Measurements from ENCODE around the gene UGGT1. TPM values are rescaled to one million over a fixed set of nuclear protein-coding genes. Genes with fewer than 3 reads are reported as not detected.

The UGGT1 gene
- 65.2 and 70.7 TPM in 2 replicates for total RNA-seq

GRCh38 chr2:128090945-128091725, at the start of gene UGGT1:
Gene UGGT1, plus strand, starts transcription at chr2:128091200. Its CDS starts 158 bp downstream, at chr2:128091358.
- DNase-seq (ENCODE audit: low spot score): peak; percentile 93
- Mint-ChIP-seq H3K27ac (peak within 1 kb of the TSS; percentile 85), H3K27me3 (ENCODE audit: insufficient read depth) (peaks cover 7% of the 10 kb centered on the region), H3K4me1 (ENCODE audit: low read depth) (peaks cover 38% of the 10 kb centered on the region), H3K4me3 (peak within 1 kb of the TSS; percentile 87), H3K9me3 (no peaks in the 10 kb centered on the region), H3K36me3 (ENCODE audit: low read depth) (peaks cover 12% of the 10 kb centered on the region)
- intact Hi-C loops (cut with micrococcal nuclease): loop anchor here (1.0 to 5.0 kb wide), 9 partner anchors 63 to 1434 kb away; partner anchors contain the start of genes GYPC, IWS1, POLR2D and SAP130

- Mint-ChIP-seq H3K27me3 (ENCODE audit: insufficient read depth) (peaks cover 3% of the 10 kb centered on the region), H3K4me3 (no peak overlapping the region), H3K4me1 (ENCODE audit: low read depth) (no peaks in the 10 kb centered on the region), H3K9me3 (peaks cover 42% of the 10 kb centered on the region), H3K27ac (no peak overlapping the region), H3K36me3 (ENCODE audit: low read depth) (peaks cover 2% of the 10 kb centered on the region)
- intact Hi-C loops (cut with micrococcal nuclease): no loop called here
- DNase-seq (ENCODE audit: low spot score): no peak
These were observed 49.4 kb upstream of the UGGT1 start for GRCh38 chr2:128041561-128041960.

GRCh38 chr2:128043041-128043440, 48.0 kb upstream of the UGGT1 start:
- Mint-ChIP-seq H3K36me3 (ENCODE audit: low read depth) (no peaks in the 10 kb centered on the region), H3K27ac (no peak overlapping the region), H3K4me1 (ENCODE audit: low read depth) (no peaks in the 10 kb centered on the region), H3K4me3 (no peak overlapping the region), H3K9me3 (peaks cover 29% of the 10 kb centered on the region), H3K27me3 (ENCODE audit: insufficient read depth) (peaks cover 3% of the 10 kb centered on the region)
- no peak for DNase-seq (ENCODE audit: low spot score)
- intact Hi-C loops (cut with micrococcal nuclease): no loop called here

GRCh38 chr2:128053331-128053730, 37.7 kb upstream of the UGGT1 start:
- H3K4me1 Mint-ChIP-seq (ENCODE audit: low read depth): no peaks in the 10 kb centered on the region
- no peaks in the 10 kb centered on the region for H3K36me3 Mint-ChIP-seq (ENCODE audit: low read depth)
- intact Hi-C loops (cut with micrococcal nuclease): no loop called here
- no peak for DNase-seq (ENCODE audit: low spot score)
- no peak overlapping the region for H3K4me3 Mint-ChIP-seq
- peaks cover 12% of the 10 kb centered on the region for H3K27me3 Mint-ChIP-seq (ENCODE audit: insufficient read depth)
- no peak overlapping the region for H3K27ac Mint-ChIP-seq
- H3K9me3 Mint-ChIP-seq: peaks cover 6% of the 10 kb centered on the region

GRCh38 chr2:128054104-128054885, 36.7 kb upstream of the UGGT1 start:
- DNase-seq (ENCODE audit: low spot score): no peak
- H3K9me3 Mint-ChIP-seq: peaks cover 6% of the 10 kb centered on the region
- H3K27ac Mint-ChIP-seq: no peak overlapping the region
- no peak overlapping the region for H3K4me3 Mint-ChIP-seq
- H3K4me1 Mint-ChIP-seq (ENCODE audit: low read depth): no peaks in the 10 kb centered on the region
- H3K36me3 Mint-ChIP-seq (ENCODE audit: low read depth): no peaks in the 10 kb centered on the region
- intact Hi-C loops (cut with micrococcal nuclease): no loop called here
- peaks cover 14% of the 10 kb centered on the region for H3K27me3 Mint-ChIP-seq (ENCODE audit: insufficient read depth)

- Mint-ChIP-seq H3K36me3 (ENCODE audit: low read depth) (no peaks in the 10 kb centered on the region), H3K9me3 (no peaks in the 10 kb centered on the region)
These were observed 33.7 kb upstream of the UGGT1 start for GRCh38 chr2:128057334-128057733.

GRCh38 chr2:128058114-128058513, 32.9 kb upstream of the UGGT1 start:
- DNase-seq (ENCODE audit: low spot score): no peak
- Mint-ChIP-seq H3K9me3 (no peaks in the 10 kb centered on the region), H3K4me1 (ENCODE audit: low read depth) (no peaks in the 10 kb centered on the region), H3K27me3 (ENCODE audit: insufficient read depth) (peaks cover 4% of the 10 kb centered on the region), H3K4me3 (no peak overlapping the region), H3K36me3 (ENCODE audit: low read depth) (no peaks in the 10 kb centered on the region), H3K27ac (no peak overlapping the region)
- intact Hi-C loops (cut with micrococcal nuclease): no loop called here

More at GRCh38 chr2:128057334-128057733, 33.7 kb upstream of the UGGT1 start:
- Mint-ChIP-seq H3K27me3 (ENCODE audit: insufficient read depth) (peaks cover 4% of the 10 kb centered on the region), H3K4me1 (ENCODE audit: low read depth) (no peaks in the 10 kb centered on the region), H3K4me3 (no peak overlapping the region), H3K27ac (no peak overlapping the region)
- no peak for DNase-seq (ENCODE audit: low spot score)
- intact Hi-C loops (cut with micrococcal nuclease): no loop called here

GRCh38 chr2:128062571-128062970, 28.4 kb upstream of the UGGT1 start:
- no peaks in the 10 kb centered on the region for H3K4me1 Mint-ChIP-seq (ENCODE audit: low read depth)
- H3K36me3 Mint-ChIP-seq (ENCODE audit: low read depth): no peaks in the 10 kb centered on the region
- no peak for DNase-seq (ENCODE audit: low spot score)
- H3K27me3 Mint-ChIP-seq (ENCODE audit: insufficient read depth): peaks cover 4% of the 10 kb centered on the region
- H3K4me3 Mint-ChIP-seq: no peak overlapping the region
- no peaks in the 10 kb centered on the region for H3K9me3 Mint-ChIP-seq
- no peak overlapping the region for H3K27ac Mint-ChIP-seq
- intact Hi-C loops (cut with micrococcal nuclease): no loop called here

GRCh38 chr2:128064353-128064752, 26.6 kb upstream of the UGGT1 start:
- Mint-ChIP-seq H3K4me1 (ENCODE audit: low read depth) (no peaks in the 10 kb centered on the region), H3K4me3 (no peak overlapping the region), H3K36me3 (ENCODE audit: low read depth) (no peaks in the 10 kb centered on the region), H3K27me3 (ENCODE audit: insufficient read depth) (peaks cover 2% of the 10 kb centered on the region), H3K27ac (no peak overlapping the region), H3K9me3 (no peaks in the 10 kb centered on the region)
- intact Hi-C loops (cut with micrococcal nuclease): no loop called here
- DNase-seq (ENCODE audit: low spot score): no peak

- no peaks in the 10 kb centered on the region for H3K9me3 Mint-ChIP-seq
- no peak overlapping the region for H3K4me3 Mint-ChIP-seq
- H3K4me1 Mint-ChIP-seq (ENCODE audit: low read depth): no peaks in the 10 kb centered on the region
- no peak for DNase-seq (ENCODE audit: low spot score)
- H3K36me3 Mint-ChIP-seq (ENCODE audit: low read depth): no peaks in the 10 kb centered on the region
- intact Hi-C loops (cut with micrococcal nuclease): no loop called here
- no peak overlapping the region for H3K27ac Mint-ChIP-seq
- no peaks in the 10 kb centered on the region for H3K27me3 Mint-ChIP-seq (ENCODE audit: insufficient read depth)
These were observed 21.2 kb upstream of the UGGT1 start for GRCh38 chr2:128069769-128070168.

- no peak for DNase-seq (ENCODE audit: low spot score)
- peaks cover 4% of the 10 kb centered on the region for H3K4me1 Mint-ChIP-seq (ENCODE audit: low read depth)
- H3K4me3 Mint-ChIP-seq: no peak overlapping the region
- no peaks in the 10 kb centered on the region for H3K27me3 Mint-ChIP-seq (ENCODE audit: insufficient read depth)
- H3K27ac Mint-ChIP-seq: no peak overlapping the region
- intact Hi-C loops (cut with micrococcal nuclease): no loop called here
- no peaks in the 10 kb centered on the region for H3K36me3 Mint-ChIP-seq (ENCODE audit: low read depth)
- H3K9me3 Mint-ChIP-seq: no peaks in the 10 kb centered on the region
These were observed 17.7 kb upstream of the UGGT1 start for GRCh38 chr2:128073278-128073677.

GRCh38 chr2:128076461-128077106, 14.4 kb upstream of the UGGT1 start:
- H3K27me3 Mint-ChIP-seq (ENCODE audit: insufficient read depth): peaks cover 8% of the 10 kb centered on the region
- intact Hi-C loops (cut with micrococcal nuclease): no loop called here
- H3K27ac Mint-ChIP-seq: no peak overlapping the region
- no peak overlapping the region for H3K4me3 Mint-ChIP-seq
- H3K9me3 Mint-ChIP-seq: no peaks in the 10 kb centered on the region
- H3K36me3 Mint-ChIP-seq (ENCODE audit: low read depth): no peaks in the 10 kb centered on the region
- H3K4me1 Mint-ChIP-seq (ENCODE audit: low read depth): peaks cover 4% of the 10 kb centered on the region
- no peak for DNase-seq (ENCODE audit: low spot score)

- intact Hi-C loops (cut with micrococcal nuclease): no loop called here
- DNase-seq (ENCODE audit: low spot score): no peak
- H3K27me3 Mint-ChIP-seq (ENCODE audit: insufficient read depth): peaks cover 17% of the 10 kb centered on the region
- no peaks in the 10 kb centered on the region for H3K9me3 Mint-ChIP-seq
- no peaks in the 10 kb centered on the region for H3K36me3 Mint-ChIP-seq (ENCODE audit: low read depth)
- no peak overlapping the region for H3K4me3 Mint-ChIP-seq
- no peak overlapping the region for H3K27ac Mint-ChIP-seq
- H3K4me1 Mint-ChIP-seq (ENCODE audit: low read depth): peaks cover 4% of the 10 kb centered on the region
These were observed 6.2 kb upstream of the UGGT1 start for GRCh38 chr2:128084757-128085156.
